PFSK-1 (cell line): ENCODE results near the gene SH3BP5.

Experiments used
- FOXP2 ChIP-seq: optimal IDR thresholded peaks from 2 replicates; pipeline ENCODE3; 2011; ENCODE audit warnings: borderline replicate concordance, control low read depth, inconsistent platforms; ENCODE audit not compliant: insufficient read depth; ENCODE audit errors: extremely low read length, extremely low read depth
- POLR2AphosphoS5 ChIP-seq: IDR thresholded peaks from 2 replicates; pipeline ENCODE4 v1.6.1; 2012; ENCODE audit warnings: low read depth, mild to moderate bottlenecking, control low read depth, low read length, moderate library complexity
- SIN3A ChIP-seq: IDR thresholded peaks from 2 replicates; pipeline ENCODE4 v1.6.1; 2012; ENCODE audit warnings: mild to moderate bottlenecking, low read length, moderate library complexity, borderline replicate concordance; ENCODE audit not compliant: insufficient read depth
- TAF1 ChIP-seq: IDR thresholded peaks from 2 replicates; pipeline ENCODE4 v1.6.1; 2012; ENCODE audit warnings: low read length, control low read depth, borderline replicate concordance; ENCODE audit not compliant: insufficient read depth
- TF ChIP-seq, protein P1 (sequence below), 2 experiments: IDR thresholded peaks; 2 replicates each; pipeline versions ENCODE4 v1.6.1 to v1.8.0; 2011 to 2012; ENCODE audit warnings: low read depth in 2 of 2, low read length in 2 of 2, control low read depth in 1 of 2, inconsistent platforms in 1 of 2, mild to moderate bottlenecking in 1 of 2, moderate library complexity in 1 of 2; ENCODE audit not compliant: insufficient read depth in 1 of 2

The SH3BP5 gene

DNA sequence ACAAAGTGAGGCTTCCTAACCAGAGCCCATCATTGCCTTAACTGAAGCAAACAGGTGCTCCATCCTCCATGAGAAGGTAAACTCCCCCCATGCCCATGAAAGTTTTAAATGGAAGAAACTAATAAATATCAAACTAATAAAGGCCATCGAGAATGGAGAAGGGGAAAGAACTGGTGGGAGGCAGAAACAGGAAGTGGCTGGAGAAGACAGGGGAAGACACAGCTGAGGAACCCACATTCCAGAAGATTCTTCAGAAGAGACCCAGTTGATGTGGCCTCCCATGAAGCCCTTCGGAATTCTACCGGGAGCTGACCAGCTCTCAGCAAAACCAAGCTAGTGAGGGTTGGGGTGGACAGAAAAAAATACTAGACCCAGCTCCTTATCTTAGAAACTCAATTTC lies 41.6 kb downstream of the SH3BP5 start:
- no peak for TF ChIP-seq FOXP2
- TF ChIP-seq SIN3A, result no peak
- no peak for TF ChIP-seq TAF1
- TF ChIP-seq, protein P1, sequence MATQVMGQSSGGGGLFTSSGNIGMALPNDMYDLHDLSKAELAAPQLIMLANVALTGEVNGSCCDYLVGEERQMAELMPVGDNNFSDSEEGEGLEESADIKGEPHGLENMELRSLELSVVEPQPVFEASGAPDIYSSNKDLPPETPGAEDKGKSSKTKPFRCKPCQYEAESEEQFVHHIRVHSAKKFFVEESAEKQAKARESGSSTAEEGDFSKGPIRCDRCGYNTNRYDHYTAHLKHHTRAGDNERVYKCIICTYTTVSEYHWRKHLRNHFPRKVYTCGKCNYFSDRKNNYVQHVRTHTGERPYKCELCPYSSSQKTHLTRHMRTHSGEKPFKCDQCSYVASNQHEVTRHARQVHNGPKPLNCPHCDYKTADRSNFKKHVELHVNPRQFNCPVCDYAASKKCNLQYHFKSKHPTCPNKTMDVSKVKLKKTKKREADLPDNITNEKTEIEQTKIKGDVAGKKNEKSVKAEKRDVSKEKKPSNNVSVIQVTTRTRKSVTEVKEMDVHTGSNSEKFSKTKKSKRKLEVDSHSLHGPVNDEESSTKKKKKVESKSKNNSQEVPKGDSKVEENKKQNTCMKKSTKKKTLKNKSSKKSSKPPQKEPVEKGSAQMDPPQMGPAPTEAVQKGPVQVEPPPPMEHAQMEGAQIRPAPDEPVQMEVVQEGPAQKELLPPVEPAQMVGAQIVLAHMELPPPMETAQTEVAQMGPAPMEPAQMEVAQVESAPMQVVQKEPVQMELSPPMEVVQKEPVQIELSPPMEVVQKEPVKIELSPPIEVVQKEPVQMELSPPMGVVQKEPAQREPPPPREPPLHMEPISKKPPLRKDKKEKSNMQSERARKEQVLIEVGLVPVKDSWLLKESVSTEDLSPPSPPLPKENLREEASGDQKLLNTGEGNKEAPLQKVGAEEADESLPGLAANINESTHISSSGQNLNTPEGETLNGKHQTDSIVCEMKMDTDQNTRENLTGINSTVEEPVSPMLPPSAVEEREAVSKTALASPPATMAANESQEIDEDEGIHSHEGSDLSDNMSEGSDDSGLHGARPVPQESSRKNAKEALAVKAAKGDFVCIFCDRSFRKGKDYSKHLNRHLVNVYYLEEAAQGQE (IDR thresholded peaks at IDR 0.05; ENCODE audit: insufficient read depth in 1 of 2, low read depth in 2 of 2, low read length in 2 of 2), result no peak
- TF ChIP-seq POLR2AphosphoS5, result no peak

DNA sequence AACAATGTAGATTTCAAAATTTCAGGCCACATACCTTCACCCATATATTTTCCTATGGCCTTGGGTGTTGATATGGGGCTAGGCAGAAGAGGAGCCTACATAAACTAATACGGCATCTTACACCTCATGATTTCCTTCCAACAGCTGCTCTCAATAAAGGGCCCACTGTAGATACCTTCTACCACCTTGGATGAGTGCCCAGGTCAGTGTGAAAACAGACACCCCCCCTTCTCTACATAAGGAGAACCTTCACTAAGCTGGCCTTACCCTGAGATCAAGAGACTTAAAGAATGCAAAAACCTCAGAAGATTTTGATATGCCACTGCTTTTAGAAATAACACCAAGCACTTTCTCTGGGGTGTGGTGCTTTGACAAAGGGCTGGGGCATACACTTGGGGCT lies 42.7 kb downstream of the SH3BP5 start:
- TF ChIP-seq, protein P1 (IDR thresholded peaks at IDR 0.05; ENCODE audit: insufficient read depth in 1 of 2, low read depth in 2 of 2, low read length in 2 of 2), result no peak
- TF ChIP-seq POLR2AphosphoS5 (no peak), SIN3A (no peak), FOXP2 (no peak), TAF1 (no peak)

DNA sequence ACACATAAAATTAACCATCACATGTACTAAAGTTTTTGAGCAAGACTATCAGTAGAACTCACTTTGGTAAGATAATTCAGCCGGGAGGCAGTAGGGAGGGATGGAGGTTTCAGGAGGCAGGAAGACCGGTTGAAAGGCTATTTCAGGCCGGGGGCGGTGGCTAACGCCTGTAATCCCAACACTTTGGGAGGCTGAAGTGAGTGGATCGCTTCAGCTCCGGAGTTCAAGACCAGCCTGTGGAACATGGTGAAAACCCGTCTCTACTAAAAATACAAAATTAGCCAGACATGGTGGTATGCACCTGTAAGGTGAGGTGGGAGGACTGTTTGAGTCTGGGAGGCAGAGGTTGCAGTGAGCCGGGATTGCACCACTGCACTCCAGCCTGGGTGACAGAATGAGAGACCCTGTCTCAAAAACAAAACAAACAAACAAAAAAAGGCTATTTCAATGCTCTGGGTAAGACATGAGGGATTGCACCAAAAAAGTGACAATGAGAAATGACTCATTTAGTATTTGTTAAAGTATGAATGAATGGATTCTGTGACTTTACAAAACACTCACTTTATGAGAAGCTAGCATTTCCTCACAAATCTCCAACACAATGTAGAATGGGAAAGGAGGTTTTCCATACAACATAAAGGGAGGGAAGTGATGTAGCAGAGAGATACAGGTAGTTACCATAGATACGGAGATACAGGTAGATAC lies 43.9 kb downstream of the SH3BP5 start:
- TF ChIP-seq POLR2AphosphoS5, result no peak
- no peak for TF ChIP-seq FOXP2
- no peak for TF ChIP-seq TAF1
- TF ChIP-seq, protein P1 (IDR thresholded peaks at IDR 0.05; ENCODE audit: insufficient read depth in 1 of 2, low read depth in 2 of 2, low read length in 2 of 2), result no peak
- TF ChIP-seq SIN3A, result no peak

DNA sequence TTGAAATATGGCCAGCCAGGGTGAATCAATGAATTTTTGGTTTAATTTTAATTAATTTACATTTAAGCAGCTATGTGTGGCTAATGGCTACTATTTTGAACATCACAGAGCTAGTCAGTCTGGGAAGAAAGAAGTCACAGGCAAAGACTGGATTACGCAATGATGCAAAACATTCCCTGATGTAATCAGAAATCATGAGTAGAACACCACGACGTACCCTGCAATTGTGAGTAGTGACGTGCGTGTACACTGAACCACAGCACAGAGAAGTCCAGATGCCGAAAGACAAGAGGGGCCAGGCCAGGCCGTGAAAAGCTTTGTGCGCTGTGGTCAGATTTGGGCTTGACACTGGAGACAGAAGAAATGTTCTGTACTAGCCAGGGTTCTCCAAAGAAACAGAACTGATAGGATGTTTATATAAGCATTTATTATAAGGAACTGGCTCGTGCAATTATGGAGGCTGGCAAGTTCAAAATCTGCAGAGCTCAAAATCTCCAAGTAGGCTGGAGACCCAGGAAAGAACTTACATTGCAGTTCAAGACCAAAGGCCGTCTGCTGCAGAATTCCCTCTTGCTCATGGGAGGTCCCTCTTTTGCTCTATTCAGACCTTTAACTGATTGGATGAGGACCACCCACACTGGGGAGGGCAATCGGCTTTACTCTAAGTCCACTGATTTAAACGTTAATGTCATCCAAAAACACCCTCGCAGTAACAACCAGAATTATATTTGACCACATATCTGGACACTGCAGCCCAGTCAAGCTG lies 44.6 kb downstream of the SH3BP5 start:
- TF ChIP-seq, protein P1 (IDR thresholded peaks at IDR 0.05; ENCODE audit: insufficient read depth in 1 of 2, low read depth in 2 of 2, low read length in 2 of 2), result no peak
- TF ChIP-seq POLR2AphosphoS5 (no peak), SIN3A (no peak), FOXP2 (no peak), TAF1 (no peak)
